ENCODE results near the gene LHPP. TPM values are rescaled to one million over a fixed set of nuclear protein-coding genes. Genes with fewer than 3 reads are reported as not detected.
A peak's percentile ranks its signal among the peaks of the same experiment; 100 is the strongest.

Gene LHPP
- total RNA-seq, 1 experiment from 2014 or later: 6.6 TPM

DNA sequence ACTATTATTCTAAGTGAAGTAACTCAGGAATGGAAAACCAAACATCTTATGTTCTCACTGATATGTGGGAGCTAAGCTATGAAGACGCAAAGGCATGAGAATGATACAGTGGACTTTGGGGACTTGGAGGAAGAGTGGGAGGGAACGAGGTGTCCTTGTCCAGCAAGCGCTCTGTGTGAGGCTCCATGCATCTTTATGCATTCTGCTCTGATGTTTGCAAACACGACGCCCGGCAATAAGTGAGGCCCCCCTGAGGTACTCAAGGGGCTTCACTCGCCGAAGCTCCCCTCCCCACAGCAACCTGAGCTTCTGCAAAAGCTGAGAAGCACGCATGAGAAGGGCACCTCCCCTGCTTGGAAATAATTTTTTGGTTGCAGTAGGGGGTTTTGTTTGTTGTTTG lies 103.3 kb downstream of the LHPP start:
- no peaks in the 10 kb centered on the region for H3K27me3 ChIP-seq (ENCODE audit: low read length)
- ChIA-PET CTCF (no interaction called here), POLR2A (ENCODE audit: unreplicated experiment) (no interaction called here)
- H3K4me3 ChIP-seq (ENCODE audit: low read length): no peak overlapping the region
- H2AFZ ChIP-seq (ENCODE audit: low read length): no peak overlapping the region
- no peaks in the 10 kb centered on the region for H3K79me2 ChIP-seq (ENCODE audit: low read length)
- TF ChIP-seq EZH2phosphoT487 (IDR thresholded peaks at IDR 0.05; ENCODE audit: borderline replicate concordance, low read length) (no peak), EZH2 (IDR thresholded peaks at IDR 0.05; ENCODE audit: low read length, unreplicated experiment) (no peak)
- TF ChIP-seq, protein P1, sequence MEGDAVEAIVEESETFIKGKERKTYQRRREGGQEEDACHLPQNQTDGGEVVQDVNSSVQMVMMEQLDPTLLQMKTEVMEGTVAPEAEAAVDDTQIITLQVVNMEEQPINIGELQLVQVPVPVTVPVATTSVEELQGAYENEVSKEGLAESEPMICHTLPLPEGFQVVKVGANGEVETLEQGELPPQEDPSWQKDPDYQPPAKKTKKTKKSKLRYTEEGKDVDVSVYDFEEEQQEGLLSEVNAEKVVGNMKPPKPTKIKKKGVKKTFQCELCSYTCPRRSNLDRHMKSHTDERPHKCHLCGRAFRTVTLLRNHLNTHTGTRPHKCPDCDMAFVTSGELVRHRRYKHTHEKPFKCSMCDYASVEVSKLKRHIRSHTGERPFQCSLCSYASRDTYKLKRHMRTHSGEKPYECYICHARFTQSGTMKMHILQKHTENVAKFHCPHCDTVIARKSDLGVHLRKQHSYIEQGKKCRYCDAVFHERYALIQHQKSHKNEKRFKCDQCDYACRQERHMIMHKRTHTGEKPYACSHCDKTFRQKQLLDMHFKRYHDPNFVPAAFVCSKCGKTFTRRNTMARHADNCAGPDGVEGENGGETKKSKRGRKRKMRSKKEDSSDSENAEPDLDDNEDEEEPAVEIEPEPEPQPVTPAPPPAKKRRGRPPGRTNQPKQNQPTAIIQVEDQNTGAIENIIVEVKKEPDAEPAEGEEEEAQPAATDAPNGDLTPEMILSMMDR (conservative IDR thresholded peaks at IDR 0.05; ENCODE audit: low read depth, low read length): no peak
- no peaks in the 10 kb centered on the region for H3K4me1 ChIP-seq (ENCODE audit: insufficient read depth, low read length)
- H3K9me3 ChIP-seq (ENCODE audit: low read length): no peaks in the 10 kb centered on the region
- intact Hi-C loops (cut with micrococcal nuclease): no loop called here
- ATAC-seq (no peak), DNase-seq (no peak)
- BruUV-seq (replicated peaks): no TSS peak
- no peak overlapping the region for H3K9ac ChIP-seq (ENCODE audit: low read length)
- no peaks in the 10 kb centered on the region for H3K9me2 ChIP-seq (replicated peaks; ENCODE audit: low read length)
- H3K27ac ChIP-seq (ENCODE audit: low read length): no peak overlapping the region
- H3K4me2 ChIP-seq (ENCODE audit: low read length): no peak overlapping the region
- H3F3A ChIP-seq (ENCODE audit: low read length, unreplicated experiment): no peaks in the 10 kb centered on the region
- H4K20me1 ChIP-seq (ENCODE audit: low read length): no peaks in the 10 kb centered on the region
- H3K36me3 ChIP-seq (ENCODE audit: low read depth, low read length): no peaks in the 10 kb centered on the region

DNA sequence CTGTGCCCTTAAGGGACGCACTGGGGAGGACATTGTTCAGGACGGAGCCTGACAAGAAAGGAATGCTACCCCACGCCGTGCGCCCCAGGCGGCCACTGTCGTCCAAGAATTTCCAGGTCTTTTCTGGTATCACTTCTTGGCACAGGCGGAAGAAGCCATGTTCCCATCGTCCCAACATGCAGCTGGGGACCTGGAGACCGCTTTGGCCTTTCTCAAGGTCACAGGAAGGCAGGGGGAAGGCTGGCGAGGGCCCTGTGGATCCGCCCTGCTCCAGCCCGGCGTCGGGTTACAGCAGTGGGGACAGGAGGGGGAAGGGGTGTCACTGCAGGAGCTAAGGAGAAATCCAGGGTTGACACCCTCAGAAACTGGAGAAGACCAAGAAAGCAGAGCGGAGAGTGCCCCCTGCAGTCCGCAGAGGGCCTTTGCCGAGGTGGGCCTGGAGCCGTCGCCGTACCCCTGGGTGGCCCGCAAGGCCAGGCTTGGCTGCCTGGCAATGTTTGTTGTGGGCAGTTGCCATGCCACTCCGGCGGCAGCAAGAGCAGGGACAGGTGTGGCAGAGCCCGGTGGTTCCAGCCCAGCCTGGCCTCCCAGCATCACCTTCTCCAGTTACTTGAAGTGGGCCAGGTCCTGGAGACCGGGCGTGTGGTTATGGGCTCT lies 104.1 kb downstream of the LHPP start:
- no peak overlapping the region for H3K9ac ChIP-seq (ENCODE audit: low read length)
- H3K36me3 ChIP-seq (ENCODE audit: low read depth, low read length): no peaks in the 10 kb centered on the region
- no TSS peak for BruUV-seq (replicated peaks)
- H3F3A ChIP-seq (ENCODE audit: low read length, unreplicated experiment): no peaks in the 10 kb centered on the region
- H2AFZ ChIP-seq (ENCODE audit: low read length): no peak overlapping the region
- peak; percentile 16 for DNase-seq
- no peaks in the 10 kb centered on the region for H3K9me3 ChIP-seq (ENCODE audit: low read length)
- H3K4me2 ChIP-seq (ENCODE audit: low read length): no peak overlapping the region
- H3K4me3 ChIP-seq (ENCODE audit: low read length): no peak overlapping the region
- H3K79me2 ChIP-seq (ENCODE audit: low read length): no peaks in the 10 kb centered on the region
- H4K20me1 ChIP-seq (ENCODE audit: low read length): no peaks in the 10 kb centered on the region
- no peaks in the 10 kb centered on the region for H3K27me3 ChIP-seq (ENCODE audit: low read length)
- intact Hi-C loops (cut with micrococcal nuclease): no loop called here
- ChIA-PET CTCF (no interaction called here), POLR2A (ENCODE audit: unreplicated experiment) (no interaction called here)
- no peak for TF ChIP-seq EZH2 (IDR thresholded peaks at IDR 0.05; ENCODE audit: low read length, unreplicated experiment)
- TF ChIP-seq, protein P1 (conservative IDR thresholded peaks at IDR 0.05; ENCODE audit: low read depth, low read length): peak; percentile 50
- H3K4me1 ChIP-seq (ENCODE audit: insufficient read depth, low read length): no peaks in the 10 kb centered on the region
- peak; percentile 66 for ATAC-seq
- no peaks in the 10 kb centered on the region for H3K9me2 ChIP-seq (replicated peaks; ENCODE audit: low read length)
- no peak overlapping the region for H3K27ac ChIP-seq (ENCODE audit: low read length)

DNA sequence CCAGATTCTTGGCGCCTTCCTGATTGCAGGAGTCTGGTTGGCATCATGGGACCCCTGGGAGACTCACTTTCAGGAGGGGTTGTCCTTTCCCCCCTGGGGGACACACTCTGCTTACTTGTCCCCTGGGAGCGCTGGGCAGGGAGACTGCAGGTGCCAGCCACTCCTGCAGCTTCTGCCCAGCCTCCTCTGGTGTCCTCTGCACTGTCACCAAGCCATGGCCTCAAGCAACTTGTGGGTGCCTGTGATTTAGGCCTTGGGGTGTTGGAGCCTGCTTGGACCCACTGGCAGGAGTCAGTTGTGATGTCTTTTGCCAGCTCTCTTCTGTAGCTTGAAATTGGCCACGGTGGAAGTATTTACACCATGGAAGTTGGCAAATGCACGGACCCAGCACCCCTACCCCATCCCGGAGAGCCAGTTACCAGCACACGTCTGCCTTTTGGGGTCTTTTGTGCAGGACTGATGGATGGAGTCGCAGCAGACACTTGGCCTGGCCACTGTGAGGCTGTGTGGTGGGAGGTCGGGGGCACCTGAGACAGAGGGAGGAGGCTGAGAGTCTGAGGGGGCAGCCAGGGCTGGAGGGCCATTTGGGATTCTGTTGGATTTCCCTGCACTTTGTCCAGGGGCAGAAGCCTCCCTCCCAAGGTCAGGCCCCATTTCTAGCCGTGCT lies 104.7 kb downstream of the LHPP start:
- no peak for ATAC-seq
- H3K4me1 ChIP-seq (ENCODE audit: insufficient read depth, low read length): no peaks in the 10 kb centered on the region
- H3F3A ChIP-seq (ENCODE audit: low read length, unreplicated experiment): no peaks in the 10 kb centered on the region
- POLR2A ChIA-PET (ENCODE audit: unreplicated experiment): no interaction called here
- H3K4me2 ChIP-seq (ENCODE audit: low read length): no peak overlapping the region
- no peak overlapping the region for H3K27ac ChIP-seq (ENCODE audit: low read length)
- TF ChIP-seq EZH2phosphoT487 (IDR thresholded peaks at IDR 0.05; ENCODE audit: borderline replicate concordance, low read length) (no peak), EZH2 (IDR thresholded peaks at IDR 0.05; ENCODE audit: low read length, unreplicated experiment) (no peak)
- TF ChIP-seq, protein P1 (conservative IDR thresholded peaks at IDR 0.05; ENCODE audit: low read depth, low read length): no peak
- no peaks in the 10 kb centered on the region for H3K27me3 ChIP-seq (ENCODE audit: low read length)
- H3K9ac ChIP-seq (ENCODE audit: low read length): no peak overlapping the region
- no peaks in the 10 kb centered on the region for H3K9me2 ChIP-seq (replicated peaks; ENCODE audit: low read length)
- H3K4me3 ChIP-seq (ENCODE audit: low read length): no peak overlapping the region
- H2AFZ ChIP-seq (ENCODE audit: low read length): no peak overlapping the region
- no peaks in the 10 kb centered on the region for H3K79me2 ChIP-seq (ENCODE audit: low read length)
- H4K20me1 ChIP-seq (ENCODE audit: low read length): no peaks in the 10 kb centered on the region
- intact Hi-C loops (cut with micrococcal nuclease): no loop called here
- CTCF ChIA-PET: no interaction called here
- no peaks in the 10 kb centered on the region for H3K36me3 ChIP-seq (ENCODE audit: low read depth, low read length)
- no peaks in the 10 kb centered on the region for H3K9me3 ChIP-seq (ENCODE audit: low read length)
- DNase-seq: no peak
- no TSS peak for BruUV-seq (replicated peaks)
